IMR-90 (cell line): ENCODE measurements around the gene EPN2. TPM values are rescaled to one million over a fixed set of nuclear protein-coding genes. Genes with fewer than 3 reads are reported as not detected.

Experiments used
- ATAC-seq: fragments of 200-7000 bp; cut with Tn5 transposase; 2 replicates; pipeline ENCODE4 v1.9.1; 2020; ENCODE audit warnings: low read depth, mild to moderate bottlenecking, moderate library complexity
- BruUV-seq: library from RNA; stranded (reverse); fragments of 400-500 nt; replicated peaks from 2 replicates; lab custom pipeline; 2021; lab: Mats Ljungman, UMichigan
- CTCF ChIA-PET: fragments of 300-600 bp; formaldehyde crosslinking; extraction: SDS; loops from one replicate; lab custom pipeline; 2021; ENCODE audit warnings: antibody characterized with exemption; lab: Yijun Ruan, JAX
- POLR2A ChIA-PET: fragments of 300-600 bp; sonication (Branson Sonifier 250); formaldehyde crosslinking; loops from one replicate; lab custom pipeline; 2022; ENCODE audit warnings: antibody characterized with exemption; ENCODE audit not compliant: unreplicated experiment; lab: Charles Lee
- DNase-seq: peaks from one replicate; pipeline ENCODE4 v3.0.0; 2013
- H2AFZ ChIP-seq: replicated peaks from 2 replicates; pipeline ENCODE3; 2013; ENCODE audit warnings: low read length, mild to moderate bottlenecking; ENCODE audit not compliant: poor library complexity
- H2AK5ac ChIP-seq: 2 replicates; pipeline ENCODE4 v1.6.1; 2013; ENCODE audit warnings: low read depth, low read length, inconsistent platforms
- H2AK9ac ChIP-seq: replicated peaks from 2 replicates; pipeline ENCODE3; 2013; ENCODE audit warnings: mild to moderate bottlenecking, low read depth, low read length, moderate library complexity; ENCODE audit not compliant: poor library complexity
- H2BK120ac ChIP-seq: 2 replicates; pipeline ENCODE4 v1.6.1; 2013; ENCODE audit warnings: low read depth, low read length, inconsistent platforms
- H2BK15ac ChIP-seq: 3 replicates; pipeline ENCODE4 v1.6.1; 2013; ENCODE audit warnings: low read depth, low read length, inconsistent platforms
- H2BK20ac ChIP-seq: 2 replicates; pipeline ENCODE4 v1.6.1; 2013; ENCODE audit warnings: low read depth, mild to moderate bottlenecking, inconsistent platforms, low read length, moderate library complexity
- H2BK5ac ChIP-seq: 2 replicates; pipeline ENCODE4 v1.6.1; 2013; ENCODE audit warnings: mild to moderate bottlenecking, low read depth, low read length, inconsistent platforms; ENCODE audit not compliant: poor library complexity, severe bottlenecking
- H3K14ac ChIP-seq: replicated peaks from 2 replicates; pipeline ENCODE4 v1.6.1; 2013; ENCODE audit warnings: low read depth, low read length, inconsistent platforms
- H3K18ac ChIP-seq: 2 replicates; pipeline ENCODE4 v1.6.1; 2013; ENCODE audit warnings: low read depth, low read length, control low read depth
- H3K23ac ChIP-seq: 2 replicates; pipeline ENCODE4 v1.6.1; 2013; ENCODE audit warnings: low read depth, low read length, inconsistent platforms
- H3K27ac ChIP-seq: 2 replicates; pipeline ENCODE4 v1.5.1; 2013; ENCODE audit warnings: mild to moderate bottlenecking, control low read depth, low read length; ENCODE audit not compliant: insufficient read depth
- H3K27me3 ChIP-seq: 2 replicates; pipeline ENCODE4 v1.6.1; 2013; ENCODE audit warnings: low read length; ENCODE audit not compliant: control insufficient read depth, insufficient read depth
- H3K36me3 ChIP-seq: 2 replicates; pipeline ENCODE4 v1.6.1; 2013; ENCODE audit warnings: low read length, mixed read lengths; ENCODE audit not compliant: control insufficient read depth, insufficient read depth
- H3K4ac ChIP-seq: 2 replicates; pipeline ENCODE4 v1.6.1; 2013; ENCODE audit warnings: low read depth, low read length, inconsistent platforms
- H3K4me1 ChIP-seq: 2 replicates; pipeline ENCODE4 v1.6.1; 2013; ENCODE audit warnings: low read length, mixed read lengths; ENCODE audit not compliant: control insufficient read depth, insufficient read depth
- H3K4me2 ChIP-seq: 2 replicates; pipeline ENCODE4 v1.6.1; 2013; ENCODE audit warnings: low read depth, mild to moderate bottlenecking, control low read depth, low read length, moderate library complexity
- H3K4me3 ChIP-seq: 2 replicates; pipeline ENCODE4 v1.5.1; 2013; ENCODE audit warnings: low read depth, mild to moderate bottlenecking, control low read depth, low read length, moderate library complexity; ENCODE audit not compliant: insufficient read depth
- H3K56ac ChIP-seq: 2 replicates; pipeline ENCODE4 v1.6.1; 2013; ENCODE audit warnings: low read length, inconsistent platforms; ENCODE audit not compliant: insufficient read depth; ENCODE audit errors: extremely low read depth
- H3K79me1 ChIP-seq, 2 experiments: 2 replicates each; pipeline ENCODE4 v1.6.1; 2013; ENCODE audit warnings: low read length in 2 of 2, inconsistent platforms in 1 of 2, low read depth in 1 of 2
- H3K9ac ChIP-seq: 2 replicates; pipeline ENCODE4 v1.6.1; 2013; ENCODE audit warnings: low read depth, low read length, control low read depth
- H3K9me1 ChIP-seq: 2 replicates; pipeline ENCODE4 v1.6.1; 2013; ENCODE audit warnings: low read length, inconsistent platforms; ENCODE audit not compliant: insufficient read depth
- H3K9me3 ChIP-seq: 2 replicates; pipeline ENCODE4 v1.6.1; 2013; ENCODE audit warnings: low read length; ENCODE audit not compliant: control insufficient read depth, insufficient read depth
- H4K20me1 ChIP-seq: 2 replicates; pipeline ENCODE4 v1.6.1; 2013; ENCODE audit warnings: low read length, inconsistent platforms; ENCODE audit not compliant: insufficient read depth
- H4K5ac ChIP-seq: 2 replicates; pipeline ENCODE4 v1.6.1; 2013; ENCODE audit warnings: mild to moderate bottlenecking, low read depth, low read length, control low read depth
- H4K8ac ChIP-seq, 2 experiments: 2 replicates each; pipeline ENCODE4 v1.6.1; 2013; ENCODE audit warnings: low read depth in 2 of 2, low read length in 2 of 2, control low read depth in 1 of 2, inconsistent platforms in 1 of 2
- H4K91ac ChIP-seq: 2 replicates; pipeline ENCODE4 v1.6.1; 2013; ENCODE audit warnings: low read depth, low read length, inconsistent platforms; ENCODE audit not compliant: insufficient read depth
- CEBPB ChIP-seq: IDR thresholded peaks from 2 replicates; pipeline ENCODE4 v1.6.1; 2012; ENCODE audit warnings: low read depth, low read length, improper control_type of control experiment
- FOS ChIP-seq: fragments of 150-350 bp; IDR thresholded peaks from 2 replicates; pipeline ENCODE4 v1.6.1; 2016; ENCODE audit warnings: low read depth, low read length
- MAZ ChIP-seq: IDR thresholded peaks from 2 replicates; pipeline ENCODE4 v1.6.1; 2012; ENCODE audit warnings: low read depth, mild to moderate bottlenecking, low read length, improper control_type of control experiment, moderate library complexity, borderline replicate concordance
- MXI1 ChIP-seq: IDR thresholded peaks from 2 replicates; pipeline ENCODE4 v1.6.1; 2012; ENCODE audit warnings: low read depth, mild to moderate bottlenecking, low read length, moderate library complexity, borderline replicate concordance
- NFE2L2 ChIP-seq: fragments of 150-350 bp; IDR thresholded peaks from 2 replicates; pipeline ENCODE4 v1.6.1; 2016; ENCODE audit warnings: low read depth, mild to moderate bottlenecking, low read length
- RAD21 ChIP-seq: IDR thresholded peaks from 2 replicates; pipeline ENCODE4 v1.6.1; 2012; ENCODE audit warnings: low read length, improper control_type of control experiment
- RCOR1 ChIP-seq: IDR thresholded peaks from 2 replicates; pipeline ENCODE4 v1.6.1; 2012; ENCODE audit warnings: mild to moderate bottlenecking, low read length, improper control_type of control experiment; ENCODE audit not compliant: insufficient replicate concordance
- SMC3 ChIP-seq: fragments of 150-350 bp; IDR thresholded peaks from 2 replicates; pipeline ENCODE4 v1.6.1; 2016; ENCODE audit warnings: low read depth, mild to moderate bottlenecking, antibody characterized with exemption, low read length, moderate library complexity
- WGBS, 2 experiments: methylation state at CpG; one replicate each; pipeline versions ENCODE4 v1.1.5 to v1.1.7; 2013; ENCODE audit warnings: missing lambda C conversion rate in 2 of 2; ENCODE audit not compliant: insufficient read length in 1 of 2; ENCODE audit errors: extremely low coverage in 2 of 2; 5-methylcytosine and 5-hydroxymethylcytosine counted together
- dilution Hi-C: fragments of 300-500 bp; cut with HindIII; formaldehyde crosslinking; loops from one replicate; pipeline ENCODE4 v1.14.3; 2018; ENCODE audit warnings: low sequenced_read_pairs; ENCODE audit not compliant: unreplicated experiment
- in situ Hi-C: fragments of 300-500 bp; cut with MboI; formaldehyde crosslinking; loops from 3 replicates; pipeline ENCODE4 v1.14.3; 2019; ENCODE audit warnings: low sequenced_read_pairs, inconsistent platforms, mixed read lengths
- intact Hi-C: fragments of 100-400 bp; cut with micrococcal nuclease; formaldehyde crosslinking; loops from 2 replicates; pipeline ENCODE4 v1.10.0; 2022
- polyA plus RNA-seq, 3 experiments: library from polyadenylated mRNA; depleted of rRNA; stranded (reverse); fragments of >200 nt; gene quantifications; 2 replicates each; pipeline ENCODE4 v1.2.3, GENCODE V29; 2012; ENCODE audit warnings: low replicate concordance in 1 of 3
- total RNA-seq: library from RNA; depleted of rRNA; stranded (reverse); fragments of >200 nt; gene quantifications from 2 replicates; pipeline ENCODE4 v1.2.3, GENCODE V29; 2012
- TF ChIP-seq, protein P1 (sequence below): conservative IDR thresholded peaks from 2 replicates; pipeline ENCODE4 v1.5.1; 2012; ENCODE audit warnings: mild to moderate bottlenecking, low read depth, low read length, improper control_type of control experiment
- TF ChIP-seq, protein P2 (sequence below): fragments of 150-350 bp; IDR thresholded peaks from 2 replicates; pipeline ENCODE4 v1.6.1; 2017; ENCODE audit warnings: mild to moderate bottlenecking, antibody characterized with exemption, low read length, low read depth

The EPN2 gene
- total and polyA plus RNA-seq, 2 of the 4 experiments (the other 2 are of a cell fraction), result 14.9 to 25.3 TPM

DNA sequence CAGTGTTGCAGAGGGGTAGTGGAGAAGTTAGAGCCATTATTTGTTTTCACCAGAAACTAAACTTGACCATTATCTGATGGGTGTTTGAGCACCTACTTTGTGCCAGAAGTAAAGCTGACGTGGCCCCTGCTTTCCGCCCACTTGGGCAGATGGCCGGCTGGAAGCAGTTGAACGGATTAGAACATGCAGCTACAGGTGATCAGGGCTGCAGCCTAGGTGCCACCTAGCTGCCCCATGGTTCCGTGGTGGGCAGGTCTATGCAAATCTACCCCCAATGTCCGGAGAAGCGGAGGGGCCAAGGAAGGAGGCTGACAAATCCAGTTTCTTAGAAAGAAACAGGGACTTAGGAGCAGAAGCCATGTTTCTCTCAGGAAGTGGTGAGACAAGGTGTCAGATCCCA is 62.7 kb downstream of the EPN2 start:
- Histone ChIP-seq H2AK9ac (no peak overlapping the region), H2BK5ac (no peak overlapping the region), H3K36me3 (peaks cover 14% of the 10 kb centered on the region; the same call in 1 of the 2 replicates), H4K5ac (no peak overlapping the region), H3K4me3 (no peak overlapping the region), H3K9me3 (no peaks in the 10 kb centered on the region), H4K20me1 (peaks cover 40% of the 10 kb centered on the region), H3K18ac (no peak overlapping the region), H3K79me1 (peaks cover 24 to 87% of the 10 kb centered on the region in 2 experiments; a peak in 3 of 4 replicates), H3K14ac (no peak overlapping the region), H2BK15ac (no peak overlapping the region), H2BK20ac (no peak overlapping the region), H2AFZ (no peak overlapping the region), H4K8ac (no peak overlapping the region), H3K4ac (no peak overlapping the region), H3K23ac (no peak overlapping the region), H2BK120ac (no peak overlapping the region), H3K56ac (no peak overlapping the region), H3K4me2 (no peak overlapping the region), H3K27ac (no peak overlapping the region), H2AK5ac (no peak overlapping the region), H3K9ac (no peak overlapping the region), H3K27me3 (no peaks in the 10 kb centered on the region), H3K9me1 (peaks cover 36% of the 10 kb centered on the region), H4K91ac (no peak overlapping the region), H3K4me1 (peaks cover 10% of the 10 kb centered on the region)
- in situ Hi-C loops (no loop called here), dilution Hi-C loops (no loop called here), intact Hi-C loops (no loop called here)
- WGBS, 2 experiments, result 100% methylated on average over 1 of the region's 7 CpGs; no CpG with 5 or more reads in 1 of the 2 experiments
- TF ChIP-seq FOS (no peak), MAZ (no peak), MXI1 (no peak), CEBPB (no peak), SMC3 (no peak), NFE2L2 (no peak), RCOR1 (no peak), RAD21 (no peak)
- TF ChIP-seq, protein P1, sequence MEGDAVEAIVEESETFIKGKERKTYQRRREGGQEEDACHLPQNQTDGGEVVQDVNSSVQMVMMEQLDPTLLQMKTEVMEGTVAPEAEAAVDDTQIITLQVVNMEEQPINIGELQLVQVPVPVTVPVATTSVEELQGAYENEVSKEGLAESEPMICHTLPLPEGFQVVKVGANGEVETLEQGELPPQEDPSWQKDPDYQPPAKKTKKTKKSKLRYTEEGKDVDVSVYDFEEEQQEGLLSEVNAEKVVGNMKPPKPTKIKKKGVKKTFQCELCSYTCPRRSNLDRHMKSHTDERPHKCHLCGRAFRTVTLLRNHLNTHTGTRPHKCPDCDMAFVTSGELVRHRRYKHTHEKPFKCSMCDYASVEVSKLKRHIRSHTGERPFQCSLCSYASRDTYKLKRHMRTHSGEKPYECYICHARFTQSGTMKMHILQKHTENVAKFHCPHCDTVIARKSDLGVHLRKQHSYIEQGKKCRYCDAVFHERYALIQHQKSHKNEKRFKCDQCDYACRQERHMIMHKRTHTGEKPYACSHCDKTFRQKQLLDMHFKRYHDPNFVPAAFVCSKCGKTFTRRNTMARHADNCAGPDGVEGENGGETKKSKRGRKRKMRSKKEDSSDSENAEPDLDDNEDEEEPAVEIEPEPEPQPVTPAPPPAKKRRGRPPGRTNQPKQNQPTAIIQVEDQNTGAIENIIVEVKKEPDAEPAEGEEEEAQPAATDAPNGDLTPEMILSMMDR, result no peak
- TF ChIP-seq, protein P2, sequence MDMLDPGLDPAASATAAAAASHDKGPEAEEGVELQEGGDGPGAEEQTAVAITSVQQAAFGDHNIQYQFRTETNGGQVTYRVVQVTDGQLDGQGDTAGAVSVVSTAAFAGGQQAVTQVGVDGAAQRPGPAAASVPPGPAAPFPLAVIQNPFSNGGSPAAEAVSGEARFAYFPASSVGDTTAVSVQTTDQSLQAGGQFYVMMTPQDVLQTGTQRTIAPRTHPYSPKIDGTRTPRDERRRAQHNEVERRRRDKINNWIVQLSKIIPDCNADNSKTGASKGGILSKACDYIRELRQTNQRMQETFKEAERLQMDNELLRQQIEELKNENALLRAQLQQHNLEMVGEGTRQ, result no peak
- DNase-seq (no peak), ATAC-seq (no peak)
- POLR2A ChIA-PET, result no interaction called here
- CTCF ChIA-PET, result no interaction called here
- no TSS peak for BruUV-seq
